Peyer's patch (tissue), 4 donors: Measurements from ENCODE around the gene MYZAP.

ENCODE experiments used
- POLR2A ChIP-seq, 2 donors: fragments of 450-650 bp; IDR thresholded peaks; one replicate each; pipeline ENCODE4 v1.5.1; 2017; ENCODE audit warnings: antibody characterized with exemption in 2 of 2, mild to moderate bottlenecking in 2 of 2, moderate library complexity in 2 of 2
- TF ChIP-seq, protein P1 (sequence below), 6 experiments: fragments of 450-650 bp in 4 of 6; fragments of 200-600 bp in 2 of 6; sonication (generic) in 1 of 6; IDR thresholded peaks; one replicate each; pipeline ENCODE4 v1.5.1; 2017 to 2019; ENCODE audit warnings: antibody characterized with exemption in 6 of 6, mild to moderate bottlenecking in 3 of 6, moderate library complexity in 1 of 6

GRCh38 chr15:57580428-57580827, 11.3 kb upstream of the MYZAP start:
- TF ChIP-seq, protein P1, sequence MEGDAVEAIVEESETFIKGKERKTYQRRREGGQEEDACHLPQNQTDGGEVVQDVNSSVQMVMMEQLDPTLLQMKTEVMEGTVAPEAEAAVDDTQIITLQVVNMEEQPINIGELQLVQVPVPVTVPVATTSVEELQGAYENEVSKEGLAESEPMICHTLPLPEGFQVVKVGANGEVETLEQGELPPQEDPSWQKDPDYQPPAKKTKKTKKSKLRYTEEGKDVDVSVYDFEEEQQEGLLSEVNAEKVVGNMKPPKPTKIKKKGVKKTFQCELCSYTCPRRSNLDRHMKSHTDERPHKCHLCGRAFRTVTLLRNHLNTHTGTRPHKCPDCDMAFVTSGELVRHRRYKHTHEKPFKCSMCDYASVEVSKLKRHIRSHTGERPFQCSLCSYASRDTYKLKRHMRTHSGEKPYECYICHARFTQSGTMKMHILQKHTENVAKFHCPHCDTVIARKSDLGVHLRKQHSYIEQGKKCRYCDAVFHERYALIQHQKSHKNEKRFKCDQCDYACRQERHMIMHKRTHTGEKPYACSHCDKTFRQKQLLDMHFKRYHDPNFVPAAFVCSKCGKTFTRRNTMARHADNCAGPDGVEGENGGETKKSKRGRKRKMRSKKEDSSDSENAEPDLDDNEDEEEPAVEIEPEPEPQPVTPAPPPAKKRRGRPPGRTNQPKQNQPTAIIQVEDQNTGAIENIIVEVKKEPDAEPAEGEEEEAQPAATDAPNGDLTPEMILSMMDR (IDR thresholded peaks at IDR 0.05) = no peak
- TF ChIP-seq POLR2A (IDR thresholded peaks at IDR 0.05) = no peak
